GM19467 (cell line): Measurements from ENCODE around the gene ECT2L.
A peak's percentile ranks its signal among the peaks of the same experiment; 100 is the strongest.

Experiments used
- ATAC-seq: cut with Tn5 transposase; IDR thresholded peaks from one replicate; pipeline ENCODE4 v1.9.1; 2021; ENCODE audit warnings: mild to moderate bottlenecking, moderate library complexity; ENCODE audit not compliant: unreplicated experiment

ECT2L gene

DNA sequence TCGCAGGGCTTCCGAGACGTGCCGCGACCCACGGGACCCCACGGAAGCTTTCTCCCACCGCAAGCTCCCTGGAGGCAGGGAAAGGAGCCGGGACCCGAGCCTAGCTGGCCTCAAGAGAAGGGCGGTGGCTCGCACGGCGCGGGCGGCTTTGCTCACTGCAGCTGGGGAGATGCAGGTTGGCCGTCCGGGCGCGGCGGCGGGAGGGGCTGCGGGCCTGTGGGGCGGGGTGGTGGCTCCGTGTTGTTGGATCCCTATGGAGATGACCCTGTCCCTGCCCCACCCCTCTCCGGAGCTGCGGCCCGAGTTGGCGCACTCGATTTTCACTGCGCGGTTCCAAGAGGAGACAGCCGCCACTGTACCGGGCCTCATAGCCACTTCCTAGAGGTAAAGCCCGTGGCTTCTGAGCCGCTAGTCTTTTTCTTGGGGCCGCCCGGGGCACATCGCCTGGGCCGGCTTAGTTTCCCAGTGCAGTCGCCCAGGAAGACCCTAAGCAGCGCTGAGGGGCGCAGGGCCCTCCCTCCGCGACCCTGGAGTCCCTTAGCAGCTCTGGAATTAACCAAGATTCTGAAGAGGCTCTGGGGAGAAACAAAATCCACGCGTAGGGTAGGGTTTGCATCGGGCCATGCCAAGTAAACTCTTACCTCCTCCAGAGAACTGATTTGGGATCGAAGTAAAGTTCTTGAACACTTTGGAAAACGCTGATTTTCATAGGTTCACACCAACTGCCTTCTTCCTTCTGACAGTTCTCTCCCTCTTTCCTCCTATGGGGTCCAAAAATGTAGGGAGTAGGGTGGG, at the start of gene ECT2L:
Gene ECT2L, plus strand, starts transcription at position 279 of the 795 bp plus-strand sequence. CDS start 17,188 bp downstream, outside the sequence.
- no peak for ATAC-seq

DNA sequence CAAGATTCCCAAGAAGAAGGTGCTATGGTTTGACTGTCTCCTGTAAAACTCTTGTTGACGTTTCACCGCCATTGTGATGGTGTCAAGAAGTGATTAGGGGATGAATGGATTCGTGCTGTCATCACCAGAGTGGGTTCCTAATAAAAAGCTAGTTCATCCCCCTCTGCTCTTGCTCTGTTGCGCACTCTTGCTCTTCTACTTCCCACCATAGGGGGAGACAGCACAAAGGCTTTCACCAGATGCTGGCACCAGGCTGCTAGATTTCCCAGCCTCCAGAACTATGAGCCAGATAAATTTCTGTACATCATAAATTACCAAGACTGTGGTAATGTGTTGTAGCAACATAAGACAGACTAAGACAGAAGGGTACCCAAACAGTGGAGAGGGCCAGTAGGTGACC, 43.9 kb upstream of the ECT2L start:
- no peak for ATAC-seq

DNA sequence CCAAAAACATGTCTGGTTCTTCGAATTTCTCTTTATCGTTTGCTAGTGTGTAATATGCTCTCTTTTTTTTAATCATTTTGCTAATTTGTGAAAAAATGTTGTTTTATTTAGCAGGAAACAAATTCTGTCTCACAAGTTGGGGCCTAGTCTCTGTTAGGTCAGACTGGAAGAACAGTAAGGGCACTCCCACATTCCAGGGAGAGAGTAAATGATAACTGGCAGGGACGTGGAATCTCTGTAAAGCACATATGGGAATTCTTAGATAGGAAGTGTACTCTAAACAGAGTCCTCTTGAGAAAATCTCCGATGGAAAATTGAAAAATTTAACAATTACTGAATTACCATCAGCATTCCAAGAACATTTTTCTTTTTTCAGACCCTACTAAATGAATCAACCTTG, 38.8 kb upstream of the ECT2L start:
- no peak for ATAC-seq

GRCh38 chr6:138765896-138766655, 29.8 kb upstream of the ECT2L start:
- ATAC-seq: no peak

- ATAC-seq: no peak
Measured at GRCh38 chr6:138769102-138769676, 26.7 kb upstream of the ECT2L start.

DNA sequence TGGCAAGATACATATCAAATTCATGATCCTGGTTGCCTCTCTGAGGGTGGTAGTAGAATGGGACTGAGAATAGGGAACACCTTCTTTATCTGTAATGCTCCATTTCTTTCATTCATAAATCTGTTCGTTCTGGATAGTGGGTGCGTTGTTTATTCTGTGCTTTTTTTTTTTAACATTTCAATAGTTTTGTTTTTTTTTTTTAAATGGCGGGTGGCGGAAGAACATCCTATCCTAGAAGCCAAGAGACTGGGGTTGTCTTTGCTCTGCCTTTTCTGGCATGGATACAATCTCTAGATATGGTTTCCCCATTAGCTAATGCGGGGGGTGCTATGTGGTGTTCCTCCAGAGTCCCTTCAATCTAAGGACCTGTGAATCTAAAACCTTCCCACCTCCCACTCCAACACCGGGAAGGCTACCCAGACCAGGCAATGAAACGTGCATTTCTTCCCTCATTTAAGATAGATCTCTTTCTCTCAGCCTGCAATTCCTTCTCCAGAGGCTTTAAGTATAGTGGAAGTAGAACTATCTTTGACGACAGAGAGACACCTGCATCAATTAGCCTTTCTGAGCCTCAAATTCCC, 23.2 kb upstream of the ECT2L start:
- ATAC-seq: no peak

DNA sequence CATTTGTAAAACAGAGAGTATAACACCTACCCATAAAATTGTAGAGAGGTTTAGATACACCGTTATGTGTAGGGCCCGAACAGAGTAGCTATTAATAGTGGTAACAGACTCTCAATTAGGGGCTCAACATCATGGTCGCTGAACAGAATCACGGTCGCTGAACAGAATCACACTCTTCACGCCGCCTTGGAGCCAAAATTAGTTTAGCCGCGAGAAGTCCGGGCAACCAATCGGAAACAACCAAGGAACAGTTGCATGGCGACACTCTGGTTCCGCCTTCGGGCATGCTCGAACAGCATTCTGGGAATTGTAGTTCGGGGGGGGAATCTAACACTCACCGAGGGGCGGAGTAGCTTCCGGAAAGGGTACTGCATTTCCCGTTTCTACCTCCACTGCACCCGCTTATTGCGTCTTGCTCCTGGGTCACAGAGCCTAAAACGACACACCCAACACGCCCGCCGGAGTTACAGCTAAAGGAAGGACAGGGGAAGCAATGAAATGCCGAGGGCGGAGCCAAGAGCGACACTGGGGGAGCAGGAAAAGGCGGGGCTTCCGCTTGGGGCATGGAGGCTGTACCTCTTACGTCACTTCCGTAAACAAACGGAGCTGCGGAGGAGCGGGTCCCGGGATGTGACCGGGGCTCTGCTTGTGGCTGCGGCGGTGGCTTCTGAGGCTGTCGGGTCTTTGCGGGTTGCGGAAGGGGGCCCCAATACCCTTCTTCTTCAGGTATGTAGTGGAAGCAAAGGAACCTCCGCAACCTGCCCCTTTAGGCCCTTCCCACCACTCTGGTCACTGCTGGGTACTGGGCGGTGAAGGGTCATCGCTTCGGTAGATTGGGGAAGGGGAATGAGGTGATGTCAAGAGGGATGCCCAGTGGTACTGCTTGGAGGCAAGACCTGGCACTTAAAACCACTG, 22.5 kb upstream of the ECT2L start, which contains the start of gene CCDC28A:
Gene CCDC28A, plus strand, starts transcription at position 593 of the 915 bp plus-strand sequence. CDS start 2,352 bp downstream, outside the sequence.
- ATAC-seq: peak; percentile 95

GRCh38 chr6:138774370-138774769, 21.5 kb upstream of the ECT2L start:
- ATAC-seq: no peak

GRCh38 chr6:138776659-138777058, 19.2 kb upstream of the ECT2L start:
- ATAC-seq: no peak

- ATAC-seq: no peak
Measured at GRCh38 chr6:138778331-138778730, 17.6 kb upstream of the ECT2L start.

- no peak for ATAC-seq
Measured at GRCh38 chr6:138782243-138782642, 13.6 kb upstream of the ECT2L start.

GRCh38 chr6:138785079-138785478, 10.8 kb upstream of the ECT2L start:
- no peak for ATAC-seq

- ATAC-seq: no peak
Measured at GRCh38 chr6:138785980-138786379, 9.9 kb upstream of the ECT2L start.

- no peak for ATAC-seq
Measured at GRCh38 chr6:138787138-138787537, 8.7 kb upstream of the ECT2L start.

DNA sequence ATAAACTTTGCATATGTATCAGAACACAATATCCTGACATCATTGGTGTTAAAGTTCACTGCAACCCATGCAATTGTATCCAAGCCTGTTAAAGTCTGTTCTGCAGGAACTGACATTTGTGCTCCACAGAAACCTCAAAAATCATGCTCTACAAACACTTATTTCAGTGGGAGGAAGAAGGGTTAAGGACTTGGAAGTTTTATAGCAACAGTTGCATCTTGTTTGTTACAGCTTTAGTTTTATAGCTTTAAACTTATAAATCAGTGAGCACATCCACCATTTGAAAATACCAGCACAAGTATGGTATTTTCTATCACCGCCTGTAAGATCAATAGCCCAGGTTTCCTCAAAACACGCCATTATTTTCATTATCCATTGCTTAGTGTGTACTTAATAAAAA, 884 bp downstream of the ECT2L start:
- ATAC-seq: no peak

- ATAC-seq: no peak
Measured at GRCh38 chr6:138797806-138798446, 2.0 kb downstream of the ECT2L start.

GRCh38 chr6:138800377-138801150, 4.7 kb downstream of the ECT2L start:
- ATAC-seq: no peak

DNA sequence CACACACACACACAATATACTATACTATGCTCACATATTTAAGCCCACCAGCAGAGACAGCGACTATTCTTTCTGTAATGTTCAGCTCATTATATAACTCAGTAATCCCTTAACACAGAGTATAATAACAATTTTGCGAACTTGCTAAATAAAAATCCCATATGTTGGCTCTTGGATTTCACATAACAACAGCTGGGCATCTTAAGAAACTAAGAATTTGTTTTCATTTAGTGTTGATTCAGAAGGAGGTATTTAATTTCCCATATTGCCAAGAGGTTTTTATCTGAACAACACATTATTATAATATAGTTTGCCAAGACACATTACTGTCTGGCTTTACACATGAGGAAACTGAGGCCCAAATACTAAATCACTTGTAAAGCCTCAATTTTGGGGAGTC, 7.4 kb downstream of the ECT2L start:
- ATAC-seq: no peak

DNA sequence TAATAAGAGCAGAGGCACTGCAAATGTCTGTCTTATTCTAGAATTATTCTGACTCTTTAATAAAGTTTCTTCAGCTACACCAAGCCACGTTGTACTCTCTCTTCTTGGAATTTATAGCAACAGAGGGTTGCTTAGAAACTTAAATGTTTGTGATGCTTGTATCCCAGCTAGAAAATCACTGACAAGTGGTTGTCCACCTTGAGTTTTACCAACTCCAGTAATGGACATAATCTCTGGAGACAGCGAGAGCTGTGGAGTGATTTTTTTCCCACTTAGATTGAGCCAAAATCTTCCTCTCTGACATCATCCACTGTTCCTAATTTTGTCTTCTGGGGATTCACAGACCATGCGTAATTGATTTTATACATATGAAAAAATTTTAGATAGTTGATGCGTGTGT, 8.0 kb downstream of the ECT2L start:
- no peak for ATAC-seq
